HG02571 (cell line): ENCODE measurements around the gene FGA.

Experiments
- ATAC-seq: cut with Tn5 transposase; IDR thresholded peaks from one replicate; pipeline ENCODE4 v1.9.1; 2021; ENCODE audit warnings: mild to moderate bottlenecking, moderate library complexity; ENCODE audit not compliant: unreplicated experiment

The FGA gene

DNA sequence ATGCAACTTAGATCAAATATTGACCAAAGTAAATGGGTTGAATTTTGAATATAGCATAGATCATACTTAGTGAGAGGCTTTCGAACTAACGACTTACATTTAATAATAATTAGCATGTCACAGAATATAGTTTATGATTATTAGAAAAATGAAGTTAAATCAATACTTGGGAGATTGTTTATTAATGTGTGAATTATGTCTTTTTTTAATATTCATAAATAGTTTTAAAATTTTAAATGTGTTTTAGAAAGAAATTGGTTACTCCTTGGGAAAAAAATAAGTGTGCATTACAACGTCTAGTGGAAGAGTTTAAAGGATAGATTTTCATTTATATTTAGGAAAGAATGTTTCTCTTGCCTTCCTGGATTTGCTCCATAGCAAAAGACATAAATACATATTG is 7.3 kb downstream of the FGA start:
- no peak for ATAC-seq

DNA sequence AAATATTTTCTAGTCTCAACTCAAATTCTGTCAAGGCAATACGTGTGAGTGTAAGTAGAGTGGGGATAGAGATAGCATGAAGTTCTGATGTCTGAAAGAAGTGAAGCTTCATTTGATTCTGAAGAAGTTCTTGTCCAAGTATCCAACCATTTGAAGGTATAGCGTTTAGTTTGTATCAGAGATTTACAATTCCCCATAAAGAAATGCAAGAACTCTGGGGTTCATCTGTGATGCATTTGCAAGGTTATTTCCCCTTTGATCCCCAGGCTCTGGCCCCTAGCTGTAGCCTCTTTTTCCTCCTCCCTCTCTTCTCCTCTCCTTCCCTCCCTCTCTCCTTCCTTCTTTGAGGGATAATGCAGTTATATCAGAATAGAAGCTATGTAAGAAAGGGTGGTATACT is 7.8 kb downstream of the FGA start:
- ATAC-seq: no peak

DNA sequence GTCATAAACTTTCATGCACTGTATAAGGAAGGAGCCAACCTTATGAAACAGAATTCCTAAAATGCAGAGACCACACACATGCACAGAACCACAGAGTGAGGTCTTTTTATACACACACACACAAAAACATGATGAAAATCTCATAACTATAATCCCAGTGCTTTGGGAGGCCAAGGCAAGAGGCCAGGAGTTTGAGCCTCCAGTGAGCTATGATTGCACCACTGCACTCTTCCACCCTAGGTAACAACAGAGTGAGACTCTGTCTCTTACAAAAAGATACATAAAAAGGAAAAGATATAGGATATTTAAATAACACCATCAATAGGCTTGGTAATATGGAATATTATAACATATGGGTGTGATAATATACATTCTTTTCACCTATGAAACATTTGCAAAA is 10.6 kb downstream of the FGA start:
- no peak for ATAC-seq

DNA sequence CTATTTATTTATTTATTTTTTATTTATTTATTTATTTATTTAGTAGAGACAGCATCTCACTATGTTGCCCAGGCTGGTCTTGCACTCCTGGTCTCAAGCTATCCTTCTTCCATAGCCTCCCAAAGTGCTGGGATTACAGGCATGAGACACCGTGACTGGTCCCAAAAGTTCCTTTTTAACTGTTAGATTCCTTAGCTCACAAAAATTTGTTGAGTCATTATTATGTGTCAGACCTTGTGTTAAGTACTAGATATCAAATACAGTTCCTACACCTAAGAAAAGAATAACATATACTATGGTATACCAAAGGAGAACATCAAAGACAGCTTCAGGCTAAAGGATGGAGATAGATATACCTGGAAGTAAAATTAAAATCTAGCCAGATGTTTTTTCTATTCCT is 11.6 kb downstream of the FGA start:
- ATAC-seq: no peak

DNA sequence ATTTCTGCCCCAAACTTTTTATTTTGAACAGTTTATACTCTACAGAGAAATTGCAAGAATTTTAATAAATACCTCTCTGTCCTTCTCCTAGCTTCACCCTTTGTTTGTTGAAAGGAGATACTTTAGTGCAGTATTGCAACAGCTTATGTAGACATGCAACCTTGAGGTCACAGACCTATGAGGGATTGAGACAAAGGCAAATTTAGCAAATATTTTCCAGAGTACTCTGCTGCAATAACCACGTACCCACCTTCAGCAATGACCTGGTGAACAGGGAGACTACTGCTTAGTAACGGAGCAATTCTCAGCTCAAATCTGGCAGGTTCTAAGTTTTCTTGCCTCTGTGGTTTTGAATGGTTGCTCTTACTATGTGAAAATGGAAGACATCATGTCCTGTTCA is 13.2 kb downstream of the FGA start:
- ATAC-seq: no peak

DNA sequence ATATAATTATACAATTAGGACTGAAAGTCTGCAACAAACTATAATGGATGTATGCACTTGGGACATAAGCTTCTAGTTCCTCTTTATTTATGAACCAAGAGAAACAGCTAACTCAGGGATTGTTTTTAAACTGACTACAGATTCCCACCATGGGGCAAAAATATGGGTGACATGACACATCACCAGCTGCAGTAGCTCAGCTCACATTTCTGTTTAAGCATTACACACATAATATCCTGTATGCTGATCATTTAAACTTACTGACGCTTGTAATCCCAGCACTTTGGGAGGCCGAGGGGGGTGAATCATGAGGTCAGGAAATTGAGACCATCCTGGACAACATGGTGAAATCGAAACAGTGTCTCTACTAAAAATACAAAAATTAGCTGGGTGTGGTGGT is 16.2 kb downstream of the FGA start:
- no peak for ATAC-seq

DNA sequence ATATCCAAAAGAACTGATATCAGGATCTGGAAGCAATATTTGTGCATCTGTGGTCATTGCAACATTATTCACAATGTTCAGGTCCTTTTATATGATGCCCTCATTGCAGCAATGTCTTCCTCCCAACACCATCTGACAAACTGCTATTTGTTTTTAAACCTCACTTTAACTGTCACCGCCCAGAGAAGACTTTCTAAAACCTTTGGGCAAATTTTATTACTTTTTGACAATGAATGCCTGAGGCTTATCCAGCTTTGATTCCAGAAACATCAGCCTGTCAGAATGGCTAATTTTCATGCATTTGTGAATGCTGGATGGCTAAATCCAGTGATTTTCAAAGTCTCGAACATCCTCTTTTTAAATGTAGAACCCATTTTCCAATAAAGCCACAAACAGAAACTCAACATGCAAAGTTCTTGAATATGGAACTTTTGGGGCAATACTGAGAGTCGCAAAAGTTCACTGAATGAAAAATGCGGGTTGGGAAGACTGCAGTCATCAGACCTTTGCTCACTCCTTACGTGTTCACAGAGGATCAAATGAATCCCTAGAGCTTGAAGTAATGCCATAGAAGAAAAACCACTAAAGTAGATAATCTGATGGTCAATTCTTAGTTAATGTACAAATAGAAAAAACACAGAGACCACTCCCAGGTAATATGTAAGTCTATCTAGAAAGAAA is 17.2 kb downstream of the FGA start:
- ATAC-seq: no peak

DNA sequence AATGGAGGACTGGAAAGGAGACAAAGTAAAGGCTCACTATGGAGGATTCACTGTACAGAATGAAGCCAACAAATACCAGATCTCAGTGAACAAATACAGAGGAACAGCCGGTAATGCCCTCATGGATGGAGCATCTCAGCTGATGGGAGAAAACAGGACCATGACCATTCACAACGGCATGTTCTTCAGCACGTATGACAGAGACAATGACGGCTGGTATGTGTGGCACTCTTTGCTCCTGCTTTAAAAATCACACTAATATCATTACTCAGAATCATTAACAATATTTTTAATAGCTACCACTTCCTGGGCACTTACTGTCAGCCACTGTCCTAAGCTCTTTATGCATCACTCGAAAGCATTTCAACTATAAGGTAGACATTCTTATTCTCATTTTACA is 21.0 kb downstream of the FGA start:
- ATAC-seq: no peak

DNA sequence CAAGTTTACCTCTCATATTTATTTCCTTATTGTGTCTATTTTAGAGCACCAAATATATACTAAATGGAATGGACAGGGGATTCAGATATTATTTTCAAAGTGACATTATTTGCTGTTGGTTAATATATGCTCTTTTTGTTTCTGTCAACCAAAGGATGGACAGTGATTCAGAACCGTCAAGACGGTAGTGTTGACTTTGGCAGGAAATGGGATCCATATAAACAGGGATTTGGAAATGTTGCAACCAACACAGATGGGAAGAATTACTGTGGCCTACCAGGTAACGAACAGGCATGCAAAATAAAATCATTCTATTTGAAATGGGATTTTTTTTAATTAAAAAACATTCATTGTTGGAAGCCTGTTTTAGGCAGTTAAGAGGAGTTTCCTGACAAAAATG is 21.5 kb downstream of the FGA start:
- no peak for ATAC-seq

DNA sequence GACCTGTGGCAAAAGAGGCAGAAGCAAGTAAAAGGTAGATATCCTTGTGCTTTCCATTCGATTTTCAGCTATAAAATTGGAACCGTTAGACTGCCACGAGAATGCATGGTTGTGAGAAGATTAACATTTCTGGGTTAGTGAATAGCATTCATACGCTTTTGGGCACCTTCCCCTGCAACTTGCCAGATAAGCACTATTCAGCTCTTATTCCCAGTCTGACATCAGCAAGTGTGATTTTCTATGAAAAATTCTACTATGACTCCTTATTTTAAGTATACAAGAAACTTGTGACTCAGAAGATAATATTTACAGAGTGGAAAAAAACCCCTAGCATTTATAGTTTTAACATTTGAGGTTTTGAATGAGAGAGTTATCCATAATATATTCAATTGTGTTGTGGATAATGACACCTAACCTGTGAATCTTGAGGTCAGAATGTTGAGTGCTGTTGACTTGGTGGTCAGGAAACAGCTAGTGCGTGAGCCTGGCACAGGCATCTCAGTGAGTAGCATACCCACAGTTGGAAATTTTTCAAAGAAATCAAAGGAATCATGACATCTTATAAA is 23.8 kb downstream of the FGA start:
- no peak for ATAC-seq

DNA sequence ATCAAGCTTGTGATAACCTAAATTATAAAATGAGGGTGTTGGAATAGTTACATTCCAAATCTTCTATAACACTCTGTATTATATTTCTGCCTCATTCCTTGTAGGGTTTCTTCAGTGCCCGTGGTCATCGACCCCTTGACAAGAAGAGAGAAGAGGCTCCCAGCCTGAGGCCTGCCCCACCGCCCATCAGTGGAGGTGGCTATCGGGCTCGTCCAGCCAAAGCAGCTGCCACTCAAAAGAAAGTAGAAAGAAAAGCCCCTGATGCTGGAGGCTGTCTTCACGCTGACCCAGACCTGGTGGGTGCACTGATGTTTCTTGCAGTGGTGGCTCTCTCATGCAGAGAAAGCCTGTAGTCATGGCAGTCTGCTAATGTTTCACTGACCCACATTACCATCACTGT is 24.8 kb downstream of the FGA start:
- ATAC-seq: no peak

DNA sequence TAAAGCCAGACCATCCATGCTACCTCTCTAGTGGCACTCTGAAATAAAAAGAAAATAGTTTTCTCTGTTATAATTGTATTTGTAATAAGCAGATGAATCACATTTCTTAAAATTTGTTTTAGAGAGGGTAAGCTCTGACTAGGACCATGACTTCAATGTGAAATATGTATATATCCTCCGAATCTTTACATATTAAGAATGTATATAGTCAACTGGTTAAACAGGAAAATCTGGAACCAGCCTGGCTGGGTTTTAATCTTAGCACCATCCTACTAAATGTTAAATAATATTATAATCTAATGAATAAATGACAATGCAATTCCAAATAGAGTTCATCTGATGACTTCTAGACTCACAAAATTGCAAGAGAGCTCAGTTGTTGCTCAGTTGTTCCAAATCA is 26.2 kb downstream of the FGA start:
- no peak for ATAC-seq

DNA sequence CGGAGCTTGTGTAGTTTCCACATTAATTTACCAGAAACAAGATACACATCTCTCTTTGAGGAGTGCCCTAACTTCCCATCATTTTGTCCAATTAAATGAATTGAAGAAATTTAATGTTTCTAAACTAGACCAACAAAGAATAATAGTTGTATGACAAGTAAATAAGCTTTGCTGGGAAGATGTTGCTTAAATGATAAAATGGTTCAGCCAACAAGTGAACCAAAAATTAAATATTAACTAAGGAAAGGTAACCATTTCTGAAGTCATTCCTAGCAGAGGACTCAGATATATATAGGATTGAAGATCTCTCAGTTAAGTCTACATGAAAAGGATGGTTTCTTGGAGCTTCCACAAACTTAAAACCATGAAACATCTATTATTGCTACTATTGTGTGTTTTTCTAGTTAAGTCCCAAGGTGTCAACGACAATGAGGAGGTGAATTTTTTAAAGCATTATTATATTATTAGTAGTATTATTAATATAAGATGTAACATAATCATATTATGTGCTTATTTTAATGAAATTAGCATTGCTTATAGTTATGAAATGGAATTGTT is 27.8 kb downstream of the FGA start, which contains the start of gene FGB:
TSS of gene FGB (plus strand) at position 315 of the 558 bp plus-strand sequence. CDS start at position 323, 8 bp downstream.
- no peak for ATAC-seq

DNA sequence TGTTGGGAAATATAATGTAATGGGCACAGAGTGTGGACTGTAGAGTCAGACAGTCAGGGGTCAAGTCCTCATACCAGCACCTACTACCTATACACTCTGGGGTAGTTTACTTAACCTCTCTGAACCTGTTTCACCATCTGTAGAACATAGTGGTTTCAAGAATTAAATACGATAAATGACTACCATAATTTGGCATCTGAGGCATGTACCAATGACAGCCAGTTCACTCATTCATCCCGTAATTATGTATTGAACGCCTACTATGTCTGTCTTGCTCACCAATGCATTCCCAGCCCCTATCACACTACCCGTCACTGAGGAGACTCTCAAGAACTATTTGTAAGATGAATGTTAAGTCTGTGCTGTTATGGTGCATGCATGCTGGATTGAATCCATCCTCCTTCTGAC is 29.7 kb downstream of the FGA start:
- ATAC-seq: no peak

DNA sequence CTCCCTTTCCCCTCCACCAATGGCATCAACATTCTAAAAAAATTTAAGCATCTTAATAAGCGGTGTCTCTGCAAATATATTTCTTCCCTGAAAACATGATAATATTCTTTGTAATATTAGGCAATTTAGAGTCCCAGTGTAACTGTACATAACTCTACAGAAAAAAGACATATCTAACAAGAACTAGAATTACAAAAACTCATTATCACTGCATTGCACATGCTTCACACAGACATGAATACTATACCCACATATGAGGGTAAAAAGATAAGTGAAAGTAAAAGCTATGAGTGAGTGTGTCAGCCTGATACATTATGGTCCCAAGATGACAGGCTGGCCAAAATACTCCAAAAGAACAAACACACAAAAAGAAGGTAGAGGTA is 30.1 kb downstream of the FGA start:
- no peak for ATAC-seq

DNA sequence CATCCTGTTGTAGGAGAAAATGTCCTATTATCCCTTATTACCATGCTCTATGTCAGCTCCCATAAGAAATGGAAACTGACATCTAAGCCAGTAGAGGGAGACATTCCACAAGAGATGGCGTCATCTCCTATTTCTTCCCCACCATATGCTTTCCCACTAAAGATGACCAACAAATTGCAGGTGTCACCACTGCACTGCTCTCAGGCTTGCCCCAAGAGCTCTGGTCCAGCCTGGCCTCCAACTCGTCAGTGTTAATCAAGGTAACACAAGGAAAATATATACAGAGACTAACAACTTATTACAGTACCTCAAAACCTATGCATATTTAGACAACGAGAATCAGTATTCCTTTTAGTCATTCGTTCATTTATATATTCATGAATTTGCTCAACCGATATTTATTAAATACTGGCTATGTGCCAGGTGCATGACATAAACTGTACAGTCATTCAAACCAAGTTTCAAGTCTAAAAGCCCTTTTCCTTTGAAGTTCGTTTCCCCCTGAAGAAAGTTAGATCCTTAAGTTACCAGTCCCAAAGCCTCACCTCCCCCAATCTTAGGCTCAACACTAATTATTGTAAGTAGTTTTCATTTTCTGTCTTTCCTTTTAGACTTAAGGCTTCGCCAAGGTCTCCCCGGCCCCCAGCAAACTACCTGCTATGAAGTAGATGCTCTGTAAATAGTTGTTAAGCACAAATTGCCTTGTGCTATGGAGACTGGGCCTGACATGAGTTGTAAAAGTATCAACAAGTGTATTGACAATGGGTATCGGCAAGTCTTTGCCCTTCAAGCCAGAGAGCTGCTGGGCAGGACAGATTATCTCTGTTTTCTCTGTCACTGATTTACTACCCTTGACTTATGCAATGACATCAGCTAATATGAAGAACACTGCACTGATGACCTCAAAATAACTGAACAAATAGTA is 30.8 kb downstream of the FGA start:
- peak; percentile 74 for ATAC-seq

DNA sequence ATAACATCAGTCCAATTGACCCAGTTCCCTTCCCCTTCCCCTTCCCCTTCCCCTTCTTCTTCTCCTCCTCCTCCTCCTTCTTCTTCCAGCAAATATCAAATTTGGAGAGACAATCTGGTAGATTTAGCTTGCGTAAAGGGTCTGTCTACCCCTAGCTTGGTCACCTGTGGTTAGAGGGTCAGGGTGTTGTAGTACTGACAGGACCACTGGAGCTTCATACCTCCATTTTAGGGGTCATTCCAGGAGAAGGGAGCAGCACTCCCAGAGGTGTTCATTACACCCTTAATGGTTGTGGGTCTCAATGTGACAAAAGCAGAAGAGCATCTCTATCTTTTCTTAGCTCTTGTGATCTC is 31.4 kb downstream of the FGA start:
- ATAC-seq: peak; percentile 18

DNA sequence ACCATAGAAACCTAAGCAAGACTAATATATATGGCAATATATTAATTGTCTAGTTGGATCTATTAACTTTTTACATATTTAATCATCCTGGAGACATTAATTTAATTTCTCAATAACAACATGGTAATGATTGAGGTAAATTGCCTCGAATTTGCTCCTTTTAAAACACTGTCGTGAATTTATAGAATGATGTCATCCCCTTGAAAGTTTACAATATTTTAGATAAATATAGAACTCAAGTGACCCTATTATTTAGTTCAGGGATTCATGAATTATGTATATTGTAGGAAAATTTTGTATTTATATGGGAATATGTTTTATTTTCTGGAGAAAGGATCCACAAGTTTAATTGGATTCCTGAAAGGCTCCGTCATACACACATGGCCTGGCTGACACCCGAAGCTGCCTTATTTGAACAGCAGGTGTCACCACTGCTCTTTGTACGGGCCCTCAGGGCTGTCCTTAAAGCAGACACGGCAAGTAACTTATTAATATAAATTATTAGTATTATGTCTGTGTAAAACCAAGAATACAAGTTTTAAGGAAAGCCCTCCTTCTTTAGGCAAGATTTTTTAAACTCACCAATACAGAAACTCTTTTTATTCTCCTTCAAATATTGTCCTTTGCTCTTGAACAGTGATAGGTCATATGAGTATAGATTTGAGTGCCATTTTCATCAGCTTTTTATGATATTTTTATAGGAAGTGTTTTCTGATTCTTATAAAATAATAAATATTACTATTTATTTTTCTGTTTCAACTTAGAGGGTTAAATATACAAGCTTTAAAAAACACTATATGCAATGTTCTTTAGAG is 38.5 kb downstream of the FGA start:
- peak; percentile 43 for ATAC-seq

DNA sequence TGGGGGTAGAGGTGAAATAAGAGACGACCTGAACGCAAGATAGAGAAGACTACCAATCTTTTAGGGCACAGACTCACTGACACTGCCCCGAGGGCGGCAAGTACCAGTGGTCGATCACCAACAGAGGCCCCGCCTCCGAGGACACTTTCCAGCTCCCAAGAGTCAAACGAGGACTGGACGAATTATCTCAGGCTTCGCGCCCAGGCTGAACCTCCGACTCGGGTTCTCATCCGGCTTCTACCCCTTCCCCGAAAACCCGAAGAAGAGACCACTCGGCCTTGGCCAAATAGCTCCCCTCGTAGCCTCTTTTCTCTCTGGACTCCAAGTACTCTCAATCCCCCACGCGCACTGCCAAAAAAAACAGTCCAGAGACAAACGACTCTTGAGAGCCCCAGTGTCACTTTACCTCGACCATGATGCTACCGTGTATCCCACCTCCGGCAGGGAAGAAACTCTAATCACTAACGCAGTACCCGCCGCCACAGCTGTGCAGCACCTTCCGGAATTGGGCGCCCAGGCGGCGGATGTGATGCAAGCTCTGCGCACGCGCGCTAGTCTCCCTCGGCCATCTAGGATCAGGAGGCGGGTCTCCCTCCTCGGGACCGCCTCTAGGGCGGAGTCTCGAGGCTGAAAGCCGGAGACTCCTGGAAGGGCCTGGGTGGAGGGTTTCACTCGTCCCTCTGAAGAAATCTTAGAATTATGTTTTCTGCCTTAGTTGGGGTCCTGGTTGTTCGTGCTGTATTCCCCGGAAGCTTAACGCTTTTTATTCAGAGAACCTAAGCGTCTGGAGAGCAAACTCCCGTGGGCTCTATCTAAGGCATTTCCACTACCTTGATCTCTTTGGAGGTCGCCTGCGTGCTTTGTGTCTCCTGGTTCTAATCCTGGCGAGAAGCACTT is 40.4 kb downstream of the FGA start, which contains the start of gene PLRG1:
TSS of gene PLRG1 (minus strand) at position 507 of the 897 bp plus-strand sequence. CDS start at position 415, 92 bp downstream.
- peak; percentile 98 for ATAC-seq

DNA sequence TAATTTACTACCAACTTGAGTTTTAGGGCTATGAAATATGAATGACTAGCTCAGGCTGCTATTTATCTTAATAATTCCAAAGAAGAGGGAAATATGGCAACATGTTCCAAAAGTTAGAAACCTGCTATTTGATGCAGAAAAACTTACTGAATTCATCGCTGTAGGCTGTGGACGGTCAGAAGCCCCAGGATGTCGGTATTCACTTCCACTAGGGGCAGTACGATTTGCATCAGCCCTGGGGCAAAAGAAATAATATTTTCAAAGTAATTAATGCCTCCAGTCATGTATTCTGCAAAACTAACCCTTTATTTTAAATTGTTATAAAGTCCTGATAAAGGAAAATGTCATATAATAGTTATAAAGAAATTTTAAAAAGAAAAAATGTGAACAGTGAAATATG is 44.9 kb downstream of the FGA start:
- no peak for ATAC-seq
